ENCODE measurements around the gene TRAPPC4. TPM values are rescaled to one million over a fixed set of nuclear protein-coding genes. Genes with fewer than 3 reads are reported as not detected.
"Not testable (repeated sequence)": the region's sequence is repeated elsewhere in the genome, so short reads cannot be mapped to it uniquely, and the experiment has no call there.

TRAPPC4 gene, protein sequence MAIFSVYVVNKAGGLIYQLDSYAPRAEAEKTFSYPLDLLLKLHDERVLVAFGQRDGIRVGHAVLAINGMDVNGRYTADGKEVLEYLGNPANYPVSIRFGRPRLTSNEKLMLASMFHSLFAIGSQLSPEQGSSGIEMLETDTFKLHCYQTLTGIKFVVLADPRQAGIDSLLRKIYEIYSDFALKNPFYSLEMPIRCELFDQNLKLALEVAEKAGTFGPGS
- 10 to 100 TPM; 52.6 to 63.7 (median 60.0) TPM for total RNA-seq

DNA sequence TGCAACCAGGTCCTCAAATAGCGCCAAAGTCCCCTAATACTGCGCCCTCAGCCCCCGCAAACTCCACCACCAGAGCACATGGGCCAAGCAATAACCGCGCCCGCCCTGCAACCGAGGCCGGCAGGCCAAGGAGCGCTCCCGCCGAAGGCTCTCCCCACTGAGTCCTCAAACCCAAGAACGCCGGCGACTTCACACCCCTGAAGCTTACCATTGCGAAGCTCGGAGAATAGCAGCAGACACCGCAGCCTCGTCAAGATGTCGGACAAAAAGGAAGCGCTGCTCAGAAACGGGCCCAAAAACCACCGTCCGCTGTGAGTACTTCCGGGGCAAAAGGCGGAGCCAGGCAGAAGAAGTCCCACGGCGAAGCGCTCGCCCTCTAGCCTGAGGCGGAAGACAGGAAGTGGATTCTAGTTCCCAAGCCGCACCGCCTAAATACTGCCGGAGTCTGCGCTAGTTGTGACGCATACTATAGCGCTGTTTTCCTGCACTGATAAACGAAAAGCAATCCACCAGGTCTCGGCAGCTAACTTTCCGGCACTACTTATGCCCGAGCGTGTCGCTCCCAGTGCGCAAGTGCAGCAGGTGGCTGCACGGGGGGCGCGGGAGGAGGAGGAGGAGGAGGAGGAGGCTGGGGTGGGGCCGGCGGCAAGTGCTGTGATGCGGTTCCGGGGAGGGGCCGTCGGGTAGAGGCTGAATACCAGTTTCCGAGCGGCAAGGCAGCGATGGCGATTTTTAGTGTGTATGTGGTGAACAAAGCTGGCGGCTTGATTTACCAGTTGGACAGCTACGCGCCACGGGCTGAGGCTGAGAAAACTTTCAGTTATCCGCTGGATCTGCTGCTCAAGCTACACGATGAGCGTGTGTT lies at the start of gene TRAPPC4, which contains the start of gene RPS25:
TSS of gene TRAPPC4 (plus strand) at position 693 of the 865 bp plus-strand sequence. CDS start at position 723, 30 bp downstream.
TSS of gene RPS25 (minus strand) at position 270 of the 865 bp plus-strand sequence. CDS start at position 211, 59 bp downstream.
- intact Hi-C loops (cut with DNase I; ENCODE audit: low total_unique reads), result no loop called here
- Histone ChIP-seq H3K4me1 (peaks cover 4 to 17% of the 10 kb centered on the region in 2 donors), H3K36me3 (peaks cover 3% of the 10 kb centered on the region)

DNA sequence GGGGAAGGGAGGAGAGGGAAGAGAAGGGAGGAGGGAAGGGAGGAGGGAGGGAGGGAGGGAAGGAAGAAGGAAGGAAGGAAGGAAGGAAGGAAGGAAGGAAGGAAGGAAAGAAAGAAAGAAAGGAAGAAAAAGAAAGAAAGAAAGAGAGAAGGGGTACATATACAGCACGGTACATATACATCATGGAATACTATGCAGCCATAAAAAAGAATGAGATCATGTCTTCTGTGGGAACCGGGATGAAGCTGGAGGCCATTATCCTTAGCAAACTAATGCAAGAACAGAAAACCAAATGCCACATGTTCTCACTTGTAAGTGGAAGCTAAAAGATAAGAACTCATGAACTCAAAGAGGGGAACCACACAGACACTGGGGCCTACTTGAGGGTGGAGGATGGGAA lies 49.1 kb upstream of the TRAPPC4 start:
- H3K36me3 ChIP-seq; H3K27me3 ChIP-seq; H3K9me3 ChIP-seq; DNase-seq (ENCODE audit: low spot score in 2 of 2); H3K4me3 ChIP-seq; intact Hi-C loops (cut with DNase I; ENCODE audit: low total_unique reads); H3K27ac ChIP-seq; H3K4me1 ChIP-seq: not testable (repeated sequence)

More for the DNA sequence above, at the start of gene TRAPPC4, which contains the start of gene RPS25:
- Histone ChIP-seq H3K4me3 (peak within 1 kb of the TSS; percentile 73 to 98 (median 89)), H3K27me3 (no peaks in the 10 kb centered on the region), H3K9me3 (no peaks in the 10 kb centered on the region), H3K27ac (peak within 1 kb of the TSS; percentile 94 to 97)
- DNase-seq (ENCODE audit: low spot score in 2 of 2), result peak; percentile 93 to 94
- TF ChIP-seq POLR2A (IDR thresholded peaks at IDR 0.05), result peak; percentile 38
- peak; percentile 83 to 93 (median 89) for TF ChIP-seq POLR2AphosphoS5 (IDR thresholded peaks at IDR 0.05)
- TF ChIP-seq, protein P1, sequence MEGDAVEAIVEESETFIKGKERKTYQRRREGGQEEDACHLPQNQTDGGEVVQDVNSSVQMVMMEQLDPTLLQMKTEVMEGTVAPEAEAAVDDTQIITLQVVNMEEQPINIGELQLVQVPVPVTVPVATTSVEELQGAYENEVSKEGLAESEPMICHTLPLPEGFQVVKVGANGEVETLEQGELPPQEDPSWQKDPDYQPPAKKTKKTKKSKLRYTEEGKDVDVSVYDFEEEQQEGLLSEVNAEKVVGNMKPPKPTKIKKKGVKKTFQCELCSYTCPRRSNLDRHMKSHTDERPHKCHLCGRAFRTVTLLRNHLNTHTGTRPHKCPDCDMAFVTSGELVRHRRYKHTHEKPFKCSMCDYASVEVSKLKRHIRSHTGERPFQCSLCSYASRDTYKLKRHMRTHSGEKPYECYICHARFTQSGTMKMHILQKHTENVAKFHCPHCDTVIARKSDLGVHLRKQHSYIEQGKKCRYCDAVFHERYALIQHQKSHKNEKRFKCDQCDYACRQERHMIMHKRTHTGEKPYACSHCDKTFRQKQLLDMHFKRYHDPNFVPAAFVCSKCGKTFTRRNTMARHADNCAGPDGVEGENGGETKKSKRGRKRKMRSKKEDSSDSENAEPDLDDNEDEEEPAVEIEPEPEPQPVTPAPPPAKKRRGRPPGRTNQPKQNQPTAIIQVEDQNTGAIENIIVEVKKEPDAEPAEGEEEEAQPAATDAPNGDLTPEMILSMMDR (IDR thresholded peaks at IDR 0.05), result peak in 1 of 3 donors; percentile 6

DNA sequence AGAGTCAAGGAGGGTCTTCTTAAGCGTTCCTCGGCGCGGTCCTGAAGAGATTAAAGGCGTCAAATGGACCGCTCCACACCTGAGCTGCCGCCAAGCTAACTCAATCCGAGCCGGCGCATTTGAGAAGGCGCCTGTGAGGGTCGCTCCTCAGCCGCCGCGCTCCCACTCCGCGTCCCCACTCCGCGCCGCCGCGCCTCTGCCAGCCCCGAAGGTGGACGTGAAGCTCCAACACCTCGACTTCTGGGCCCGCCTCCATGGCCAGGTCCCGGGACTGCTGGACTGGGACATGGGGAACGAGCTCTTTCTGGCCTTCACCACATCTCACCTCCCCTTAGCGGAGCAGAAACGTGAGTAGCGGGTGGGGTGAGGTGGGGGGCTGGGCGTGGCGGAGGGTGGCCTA lies 46.9 kb upstream of the TRAPPC4 start, which contains the start of gene FOXR1:
TSS of gene FOXR1 (plus strand) at position 116 of the 400 bp plus-strand sequence. CDS start at position 287, 171 bp downstream.
- Histone ChIP-seq H3K9me3 (no peaks in the 10 kb centered on the region), H3K4me3 (no peak within 1 kb of the TSS), H3K27me3 (no peaks in the 10 kb centered on the region), H3K36me3 (no peaks in the 10 kb centered on the region), H3K4me1 (no peaks in the 10 kb centered on the region), H3K27ac (no peak within 1 kb of the TSS)
- TF ChIP-seq, protein P1 (IDR thresholded peaks at IDR 0.05), result no peak
- TF ChIP-seq POLR2AphosphoS5 (IDR thresholded peaks at IDR 0.05) (no peak), POLR2A (IDR thresholded peaks at IDR 0.05) (no peak)
- no peak for DNase-seq (ENCODE audit: low spot score in 2 of 2)
- intact Hi-C loops (cut with DNase I; ENCODE audit: low total_unique reads), result no loop called here

DNA sequence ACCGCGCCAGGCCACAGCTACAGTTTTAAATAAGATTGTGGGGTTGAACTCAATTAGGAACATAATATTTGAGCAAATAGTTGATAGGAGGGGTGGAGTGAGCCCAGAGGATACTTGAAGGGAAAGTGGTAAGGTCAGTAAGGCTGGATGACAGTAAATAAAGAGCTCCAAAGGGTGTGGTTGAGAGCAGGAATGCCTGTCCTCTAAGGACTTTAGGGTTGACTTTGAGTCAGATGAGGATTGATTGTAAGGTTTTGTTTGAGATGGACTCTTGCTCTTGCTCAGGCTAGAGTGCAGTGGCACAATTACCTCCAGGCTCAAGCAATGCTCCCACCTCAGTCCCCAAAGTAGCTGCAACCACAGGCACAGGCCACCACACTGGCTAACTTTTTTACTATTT lies 44.6 kb upstream of the TRAPPC4 start:
- intact Hi-C loops (cut with DNase I; ENCODE audit: low total_unique reads), result no loop called here
- no peak overlapping the region for H3K27ac ChIP-seq

More for the DNA sequence above, 44.6 kb upstream of the TRAPPC4 start:
- H3K36me3 ChIP-seq, result no peaks in the 10 kb centered on the region
- TF ChIP-seq, protein P1 (IDR thresholded peaks at IDR 0.05), result no peak
- no peak for TF ChIP-seq POLR2A (IDR thresholded peaks at IDR 0.05)
- no peak for TF ChIP-seq POLR2AphosphoS5 (IDR thresholded peaks at IDR 0.05)
- no peak overlapping the region for H3K4me3 ChIP-seq
- no peak for DNase-seq (ENCODE audit: low spot score in 2 of 2)
- no peaks in the 10 kb centered on the region for H3K27me3 ChIP-seq
- no peaks in the 10 kb centered on the region for H3K9me3 ChIP-seq
- no peaks in the 10 kb centered on the region for H3K4me1 ChIP-seq
